H1 (cell line): Measurements from ENCODE around the gene MPHOSPH9. TPM values are rescaled to one million over a fixed set of nuclear protein-coding genes. Genes with fewer than 3 reads are reported as not detected.

Experiments used
- CTCF ChIA-PET: fragments of 300-600 bp; sonication (Branson Sonifier 250); formaldehyde crosslinking; loops from one replicate; lab custom pipeline; 2021; ENCODE audit not compliant: partially characterized antibody; lab: Charles Lee
- POLR2A ChIA-PET: fragments of 300-600 bp; sonication (Branson Sonifier 250); formaldehyde crosslinking; loops from one replicate; lab custom pipeline; 2021; ENCODE audit warnings: inconsistent platforms; ENCODE audit not compliant: partially characterized antibody; lab: Charles Lee
- DNase-seq, 2 experiments: peaks; one replicate each; pipeline versions ENCODE4 v3.0.0 to v3.0.0-alpha.2; 2010 to 2022; ENCODE audit warnings: low spot score in 2 of 2, low read depth in 1 of 2, mixed read lengths in 1 of 2
- FAIRE-seq: peaks from 2 replicates; lab custom pipeline; 2011; peaks lifted over from hg19 to GRCh38; lab: Jason Lieb, UNC
- H2AFZ ChIP-seq: 2 replicates; pipeline ENCODE4 v1.8.1; 2012; ENCODE audit warnings: low read length, inconsistent platforms
- H2AK5ac ChIP-seq: 2 replicates; pipeline ENCODE4 v1.6.1; 2013; ENCODE audit warnings: low read depth, low read length
- H2BK120ac ChIP-seq: replicated peaks from 2 replicates; pipeline ENCODE3; 2013; ENCODE audit warnings: low read depth, low read length, inconsistent platforms
- H2BK12ac ChIP-seq: 2 replicates; pipeline ENCODE4 v1.6.1; 2013; ENCODE audit warnings: low read depth, low read length
- H2BK15ac ChIP-seq: 2 replicates; pipeline ENCODE4 v1.6.1; 2013; ENCODE audit warnings: low read length
- H2BK20ac ChIP-seq: 2 replicates; pipeline ENCODE4 v1.6.1; 2013; ENCODE audit warnings: low read length
- H2BK5ac ChIP-seq: 2 replicates; pipeline ENCODE4 v1.6.1; 2013; ENCODE audit warnings: low read depth, low read length
- H3K14ac ChIP-seq: 2 replicates; pipeline ENCODE4 v1.6.1; 2013; ENCODE audit warnings: inconsistent platforms; ENCODE audit not compliant: insufficient read length
- H3K18ac ChIP-seq: 2 replicates; pipeline ENCODE4 v1.6.1; 2013; ENCODE audit warnings: low read length; ENCODE audit errors: extremely low read depth
- H3K23ac ChIP-seq: 2 replicates; pipeline ENCODE4 v1.6.1; 2013; ENCODE audit warnings: inconsistent platforms; ENCODE audit not compliant: insufficient read length
- H3K23me2 ChIP-seq: 2 replicates; pipeline ENCODE4 v1.6.1; 2013; ENCODE audit warnings: low read depth, low read length
- H3K27ac ChIP-seq: 2 replicates; pipeline ENCODE4 v1.6.1; 2011; ENCODE audit warnings: low read depth, low read length, inconsistent platforms
- H3K27me3 ChIP-seq, 4 experiments: replicated peaks in 1 of 4; 1 replicate in 1 of 4; 2 replicates in 3 of 4; pipeline versions ENCODE4 v1.6.1 to v1.8.1; 2011 to 2013; ENCODE audit warnings: low read length in 3 of 4, mild to moderate bottlenecking in 3 of 4, inconsistent platforms in 2 of 4, mixed read lengths in 2 of 4, moderate library complexity in 1 of 4; ENCODE audit not compliant: control insufficient read depth in 3 of 4, insufficient read depth in 3 of 4; ENCODE audit errors: extremely low read depth in 1 of 4
- H3K36me3 ChIP-seq, 4 experiments: 2 replicates each; pipeline versions ENCODE4 v1.6.1 to v1.8.1; 2011 to 2013; ENCODE audit warnings: mild to moderate bottlenecking in 4 of 4, low read length in 3 of 4, moderate library complexity in 2 of 4, control low read depth in 1 of 4, inconsistent platforms in 1 of 4; ENCODE audit not compliant: insufficient read depth in 4 of 4, control insufficient read depth in 2 of 4
- H3K4ac ChIP-seq: replicated peaks from 2 replicates; pipeline ENCODE3; 2013; ENCODE audit warnings: low read length, low read depth, mixed read lengths, inconsistent platforms; ENCODE audit not compliant: insufficient read length
- H3K4me1 ChIP-seq, 4 experiments: replicated peaks in 1 of 4; 1 replicate in 1 of 4; 2 replicates in 3 of 4; pipeline versions ENCODE4 v1.6.1 to v1.8.1; 2011 to 2013; ENCODE audit warnings: low read length in 3 of 4, inconsistent platforms in 2 of 4, mixed read lengths in 1 of 4; ENCODE audit not compliant: insufficient read depth in 4 of 4, control insufficient read depth in 3 of 4
- H3K4me2 ChIP-seq, 2 experiments: 2 replicates each; pipeline versions ENCODE4 v1.6.1 to v1.8.1; 2011 to 2013; ENCODE audit warnings: low read depth in 2 of 2, low read length in 2 of 2, control low read depth in 1 of 2, inconsistent platforms in 1 of 2, mild to moderate bottlenecking in 1 of 2; ENCODE audit not compliant: insufficient read depth in 1 of 2
- H3K4me3 ChIP-seq, 4 experiments: fragments of 200-600, 300-600 bp in 1 of 4; sonication (generic), shearing (Covaris generic), sonication (Bioruptor Twin) in 1 of 4; 2 replicates each; pipeline versions ENCODE4 v1.5.1 to v1.8.1; 2011 to 2016; ENCODE audit warnings: low read length in 4 of 4, low read depth in 3 of 4, control low read depth in 2 of 4, inconsistent platforms in 2 of 4, mild to moderate bottlenecking in 2 of 4, mixed read lengths in 1 of 4, moderate library complexity in 1 of 4; ENCODE audit not compliant: insufficient read depth in 2 of 4; ENCODE audit errors: extremely low read depth in 1 of 4
- H3K56ac ChIP-seq: replicated peaks from 2 replicates; pipeline ENCODE3; 2013; ENCODE audit warnings: low read depth, mild to moderate bottlenecking, mixed read lengths, low read length, inconsistent platforms; ENCODE audit not compliant: insufficient read length
- H3K79me1 ChIP-seq: 2 replicates; pipeline ENCODE4 v1.6.1; 2013; ENCODE audit warnings: low read depth, low read length, control low read depth
- H3K79me2 ChIP-seq, 2 experiments: 2 replicates each; pipeline versions ENCODE4 v1.6.1 to v1.8.1; 2012 to 2013; ENCODE audit warnings: low read length in 2 of 2, mild to moderate bottlenecking in 2 of 2, inconsistent platforms in 1 of 2; ENCODE audit not compliant: insufficient read depth in 2 of 2, control insufficient read depth in 1 of 2
- H3K9ac ChIP-seq, 4 experiments: replicated peaks in 1 of 4; 1 replicate in 1 of 4; 2 replicates in 3 of 4; pipeline versions ENCODE4 v1.6.1 to v1.8.1; 2011 to 2013; ENCODE audit warnings: low read depth in 3 of 4, low read length in 3 of 4, control low read depth in 2 of 4, mild to moderate bottlenecking in 2 of 4, moderate library complexity in 2 of 4, inconsistent platforms in 1 of 4; ENCODE audit errors: extremely low read depth in 1 of 4
- H3K9me3 ChIP-seq, 2 experiments: 2 replicates each; pipeline versions ENCODE4 v1.6.1 to v1.8.1; 2012 to 2013; ENCODE audit warnings: mild to moderate bottlenecking in 2 of 2, moderate library complexity in 2 of 2, control low read depth in 1 of 2, inconsistent platforms in 1 of 2, low read depth in 1 of 2, low read length in 1 of 2, mixed read lengths in 1 of 2; ENCODE audit not compliant: insufficient read depth in 2 of 2
- H4K20me1 ChIP-seq, 2 experiments: replicated peaks in 1 of 2; 2 replicates each; pipeline versions ENCODE3 to v1.8.1; 2011 to 2013; ENCODE audit warnings: inconsistent platforms in 2 of 2, low read length in 2 of 2, mild to moderate bottlenecking in 1 of 2; ENCODE audit not compliant: insufficient read depth in 2 of 2, control insufficient read depth in 1 of 2
- H4K5ac ChIP-seq: 2 replicates; pipeline ENCODE4 v1.6.1; 2013; ENCODE audit warnings: low read length, low read depth, mixed read lengths, inconsistent platforms; ENCODE audit not compliant: insufficient read length
- H4K8ac ChIP-seq: 2 replicates; pipeline ENCODE4 v1.8.0; 2013; ENCODE audit warnings: mild to moderate bottlenecking, moderate library complexity, low read length, inconsistent platforms; ENCODE audit not compliant: insufficient read depth; ENCODE audit errors: extremely low read depth
- H4K91ac ChIP-seq: replicated peaks from 2 replicates; pipeline ENCODE3; 2013; ENCODE audit warnings: low read length, mixed read lengths, inconsistent platforms; ENCODE audit not compliant: insufficient read length
- RAD21 ChIP-seq, 2 experiments: IDR thresholded peaks in 1 of 2; conservative IDR thresholded peaks in 1 of 2; 2 replicates each; pipeline ENCODE4 v1.6.1; 2011; ENCODE audit warnings: low read depth in 2 of 2, low read length in 2 of 2, improper control_type of control experiment in 1 of 2, inconsistent platforms in 1 of 2, mild to moderate bottlenecking in 1 of 2, moderate library complexity in 1 of 2
- WGBS, 2 experiments: shearing (Covaris generic) in 1 of 2; methylation state at CpG; one replicate each; pipeline versions ENCODE4 v1.1.6 to v1.1.7; 2013 to 2015; ENCODE audit warnings: low lambda C conversion rate in 2 of 2, mixed read lengths in 2 of 2, inconsistent platforms in 1 of 2, low coverage in 1 of 2, missing lambda C conversion rate in 1 of 2; ENCODE audit not compliant: insufficient replicate concordance in 2 of 2, insufficient coverage in 1 of 2, insufficient read length in 1 of 2; ENCODE audit errors: extremely low coverage in 1 of 2, missing lambda C conversion rate in 1 of 2; 5-methylcytosine and 5-hydroxymethylcytosine counted together
- polyA plus RNA-seq, 7 experiments: library from polyadenylated mRNA; depleted of rRNA in 3 of 7; stranded (reverse) in 5 of 7; unstranded in 2 of 7; fragments of >200 nt in 5 of 7; fragments of 200-250 nt in 2 of 7; gene quantifications; 1 replicate in 5 of 7; 2 replicates in 1 of 7; 4 replicates in 1 of 7; pipeline versions ENCODE4 v1.2.1 to v1.2.3, GENCODE V29; 2011 to 2013; ENCODE audit warnings: missing spikeins in 2 of 7, mixed read lengths in 2 of 7
- total RNA-seq: library from RNA; stranded (reverse); fragmentation: NEBNext Ultra II Directional; extraction: Animal tissue kit (Norgen Biotek cat#: 25700); gene quantifications from 2 replicates; pipeline ENCODE4 v1.2.1, GENCODE V29; 2021
- TF ChIP-seq, protein P1 (sequence below): IDR thresholded peaks from 2 replicates; pipeline ENCODE4 v1.6.1; 2012; ENCODE audit warnings: low read length, inconsistent platforms
- TF ChIP-seq, protein P2 (sequence below), 3 experiments: IDR thresholded peaks; 1 replicate in 2 of 3; 2 replicates in 1 of 3; pipeline versions ENCODE4 v1.5.1 to v1.6.1; 2011; ENCODE audit warnings: low read length in 3 of 3, mild to moderate bottlenecking in 3 of 3, inconsistent platforms in 2 of 3, low read depth in 1 of 3, moderate library complexity in 1 of 3; ENCODE audit not compliant: insufficient read depth in 1 of 3; ENCODE audit errors: control extremely low read depth in 1 of 3

MPHOSPH9 gene
- total and polyA plus RNA-seq, 2 of the 8 experiments (the other 6 are each of a cell fraction or from before 2014, with no cell fraction given) = 8.8 to 48.8 TPM

DNA sequence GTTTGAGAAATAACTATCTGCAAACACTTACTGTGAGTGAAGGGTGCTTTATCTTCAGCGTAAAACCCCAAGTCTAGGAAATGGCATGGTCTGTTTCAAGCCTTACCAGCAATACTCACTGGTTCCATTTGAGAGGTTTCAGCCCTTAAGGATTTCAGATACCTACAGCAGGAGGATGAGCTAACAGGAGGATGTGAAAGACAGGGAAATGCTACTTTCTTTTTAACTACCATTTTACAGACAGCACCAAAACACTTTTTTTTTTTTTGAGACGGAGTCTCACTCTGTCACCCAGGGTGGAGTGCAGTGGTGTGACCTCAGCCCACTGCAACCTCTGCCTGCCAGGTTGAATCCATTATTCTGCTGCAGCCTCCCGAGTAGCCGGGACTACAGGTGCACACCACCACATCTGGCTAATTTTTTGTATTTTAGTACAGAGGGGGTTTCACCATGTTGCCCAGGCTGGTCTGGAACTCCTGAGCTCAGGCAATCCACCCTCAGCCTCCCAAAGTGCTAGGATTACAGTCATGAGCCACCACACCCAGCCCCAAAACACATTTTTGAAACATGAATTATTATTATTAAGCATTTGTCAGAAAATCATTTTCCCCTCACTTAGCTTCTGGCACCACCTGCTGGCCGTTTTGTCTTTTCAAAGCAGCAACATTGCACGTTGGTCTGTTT lies 4.8 kb upstream of the MPHOSPH9 start:
- WGBS, 2 experiments = 70% methylated on average over 6 of the region's 6 CpGs; no CpG with 5 or more reads in 1 of the 2 experiments

More for the DNA sequence above, 4.8 kb upstream of the MPHOSPH9 start:
- Histone ChIP-seq H4K91ac (no peak overlapping the region), H2BK120ac (no peak overlapping the region), H2BK15ac (no peak overlapping the region), H4K20me1 (peaks cover 3 to 4% of the 10 kb centered on the region in 2 experiments), H3K79me1 (peaks cover 7% of the 10 kb centered on the region; the same call in 1 of the 2 replicates), H2AFZ (no peak overlapping the region), H3K27me3 (no peaks in the 10 kb centered on the region), H2BK12ac (no peak overlapping the region), H2AK5ac (no peak overlapping the region), H3K4me2 (no peak overlapping the region), H3K79me2 (peaks cover 0 to 9% of the 10 kb centered on the region in 2 experiments; a peak in 3 of 4 replicates), H3K4me3 (no peak overlapping the region), H3K56ac (no peak overlapping the region), H3K9ac (no peak overlapping the region), H3K23ac (no peak overlapping the region), H3K9me3 (no peaks in the 10 kb centered on the region), H3K4me1 (peaks cover 0 to 4% (median 0%) of the 10 kb centered on the region in 4 experiments; a peak in 1 of 7 replicates), H3K18ac (no peak overlapping the region), H2BK5ac (no peak overlapping the region), H2BK20ac (no peak overlapping the region), H3K14ac (no peak overlapping the region), H4K5ac (no peak overlapping the region), H3K36me3 (peaks cover 0 to 6% (median 2%) of the 10 kb centered on the region in 4 experiments; a peak in 3 of 8 replicates), H3K4ac (no peak overlapping the region), H3K27ac (no peak overlapping the region), H3K23me2 (peaks cover 5% of the 10 kb centered on the region), H4K8ac (no peak overlapping the region)
- POLR2A ChIA-PET = interaction anchor here (0.6 to 1.2 kb wide), 3 partner anchors 16 to 272 kb away, joined by 3 to 4 read pairs (median 3); no protein-coding TSS in a partner anchor
- TF ChIP-seq, protein P1, sequence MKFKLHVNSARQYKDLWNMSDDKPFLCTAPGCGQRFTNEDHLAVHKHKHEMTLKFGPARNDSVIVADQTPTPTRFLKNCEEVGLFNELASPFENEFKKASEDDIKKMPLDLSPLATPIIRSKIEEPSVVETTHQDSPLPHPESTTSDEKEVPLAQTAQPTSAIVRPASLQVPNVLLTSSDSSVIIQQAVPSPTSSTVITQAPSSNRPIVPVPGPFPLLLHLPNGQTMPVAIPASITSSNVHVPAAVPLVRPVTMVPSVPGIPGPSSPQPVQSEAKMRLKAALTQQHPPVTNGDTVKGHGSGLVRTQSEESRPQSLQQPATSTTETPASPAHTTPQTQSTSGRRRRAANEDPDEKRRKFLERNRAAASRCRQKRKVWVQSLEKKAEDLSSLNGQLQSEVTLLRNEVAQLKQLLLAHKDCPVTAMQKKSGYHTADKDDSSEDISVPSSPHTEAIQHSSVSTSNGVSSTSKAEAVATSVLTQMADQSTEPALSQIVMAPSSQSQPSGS = no peak
- TF ChIP-seq, protein P2, sequence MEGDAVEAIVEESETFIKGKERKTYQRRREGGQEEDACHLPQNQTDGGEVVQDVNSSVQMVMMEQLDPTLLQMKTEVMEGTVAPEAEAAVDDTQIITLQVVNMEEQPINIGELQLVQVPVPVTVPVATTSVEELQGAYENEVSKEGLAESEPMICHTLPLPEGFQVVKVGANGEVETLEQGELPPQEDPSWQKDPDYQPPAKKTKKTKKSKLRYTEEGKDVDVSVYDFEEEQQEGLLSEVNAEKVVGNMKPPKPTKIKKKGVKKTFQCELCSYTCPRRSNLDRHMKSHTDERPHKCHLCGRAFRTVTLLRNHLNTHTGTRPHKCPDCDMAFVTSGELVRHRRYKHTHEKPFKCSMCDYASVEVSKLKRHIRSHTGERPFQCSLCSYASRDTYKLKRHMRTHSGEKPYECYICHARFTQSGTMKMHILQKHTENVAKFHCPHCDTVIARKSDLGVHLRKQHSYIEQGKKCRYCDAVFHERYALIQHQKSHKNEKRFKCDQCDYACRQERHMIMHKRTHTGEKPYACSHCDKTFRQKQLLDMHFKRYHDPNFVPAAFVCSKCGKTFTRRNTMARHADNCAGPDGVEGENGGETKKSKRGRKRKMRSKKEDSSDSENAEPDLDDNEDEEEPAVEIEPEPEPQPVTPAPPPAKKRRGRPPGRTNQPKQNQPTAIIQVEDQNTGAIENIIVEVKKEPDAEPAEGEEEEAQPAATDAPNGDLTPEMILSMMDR (IDR thresholded peaks at IDR 0.05; ENCODE audit: control extremely low read depth in 1 of 3, insufficient read depth in 1 of 3, low read depth in 1 of 3, low read length in 3 of 3) = peak in 2 of 3 experiments; percentile 50 to 77; a peak in 3 of 4 replicates
- TF ChIP-seq RAD21 (IDR thresholded peaks at IDR 0.05 in 1 of 2, conservative IDR thresholded peaks at IDR 0.05 in 1 of 2; ENCODE audit: low read depth in 2 of 2, low read length in 2 of 2) = peak; percentile 77 to 78
- DNase-seq = peak in 1 of 2 experiments; percentile 66
- no peak for FAIRE-seq
- CTCF ChIA-PET = interaction anchor here (0.6 to 3.6 kb wide), 62 partner anchors 8 to 386 kb away, joined by 3 to 43 read pairs (median 4); no protein-coding TSS in a partner anchor
